K562 (cell line): ENCODE data around the gene VPS18. TPM values are rescaled to one million over a fixed set of nuclear protein-coding genes. Genes with fewer than 3 reads are reported as not detected.

Source experiments
- FOXP1 ChIP-seq: sonication (generic); formaldehyde crosslinking; IDR thresholded peaks from 2 replicates; pipeline ENCODE4 v1.8.0; 2022; ENCODE audit warnings: mild to moderate bottlenecking, missing genetic modification reagents
- KAT7 ChIP-seq: sonication (generic); formaldehyde crosslinking; IDR thresholded peaks from 2 replicates; pipeline ENCODE4 v1.8.0; 2022; ENCODE audit warnings: missing genetic modification reagents, mild to moderate bottlenecking, borderline replicate concordance
- L3MBTL2 ChIP-seq: fragments of 450-650 bp; IDR thresholded peaks from 2 replicates; pipeline ENCODE4 v1.6.1; 2016; ENCODE audit warnings: mild to moderate bottlenecking, moderate library complexity
- NRF1 ChIP-seq, 2 experiments: fragments of 450-650 bp; IDR thresholded peaks in 1 of 2; conservative IDR thresholded peaks in 1 of 2; 2 replicates each; pipeline ENCODE4 v1.6.1; 2014; ENCODE audit warnings: mild to moderate bottlenecking in 2 of 2
- PHF8 ChIP-seq: fragments of 200-600 bp; sonication (generic); IDR thresholded peaks from 2 replicates; pipeline ENCODE4 v1.6.1; 2012; ENCODE audit warnings: mixed run types, mild to moderate bottlenecking, inconsistent platforms, low read length, moderate library complexity, borderline replicate concordance
- RBM22 ChIP-seq: fragments of 200-400 bp; formaldehyde crosslinking; IDR thresholded peaks from 2 replicates; pipeline ENCODE4 v1.6.1; 2018; ENCODE audit warnings: low read length, low read depth; ENCODE audit not compliant: poor library complexity, severe bottlenecking
- ZFX ChIP-seq: sonication (generic); formaldehyde crosslinking; IDR thresholded peaks from 2 replicates; pipeline ENCODE4 v1.8.0; 2022; ENCODE audit warnings: mild to moderate bottlenecking, missing genetic modification reagents, moderate library complexity
- polyA plus RNA-seq, 8 experiments: library from polyadenylated mRNA; depleted of rRNA in 4 of 8; stranded (reverse) in 5 of 8; unstranded in 3 of 8; fragments of >200 nt; fragmentation: Nextera tagmentation in 2 of 8; fragmentation: Illumina TruSeq in 1 of 8; extraction: Ambion mirVana in 2 of 8; extraction: Trizol in 1 of 8; gene quantifications; 2 replicates each; pipeline versions ENCODE4 v1.2.1 to v1.2.3, GENCODE V29; 2011 to 2014; ENCODE audit warnings: inconsistent platforms in 1 of 8, missing spikeins in 1 of 8
- total RNA-seq, 7 experiments: library from RNA; depleted of rRNA in 6 of 7; stranded (reverse); fragments of >200 nt in 6 of 7; fragmentation: Illumina TruSeq in 2 of 7; extraction: Trizol in 2 of 7; gene quantifications; 2 replicates each; pipeline versions ENCODE4 v1.2.1 to v1.2.3, GENCODE V29; 2011 to 2021; ENCODE audit warnings: low replicate concordance in 1 of 7
- TF ChIP-seq, protein P1 (sequence below): sonication (generic); formaldehyde crosslinking; IDR thresholded peaks from 2 replicates; pipeline ENCODE4 v1.8.0; 2022; ENCODE audit warnings: mild to moderate bottlenecking, low read depth, missing genetic modification reagents
- TF ChIP-seq, protein P2 (sequence below), 2 experiments: IDR thresholded peaks in 1 of 2; conservative IDR thresholded peaks in 1 of 2; 2 replicates each; pipeline ENCODE4 v1.6.1; 2016; ENCODE audit warnings: low read depth in 2 of 2, mild to moderate bottlenecking in 1 of 2, missing compliant biosample characterization in 1 of 2, missing genetic modification characterization in 1 of 2, moderate library complexity in 1 of 2
- TF ChIP-seq, protein P3 (sequence below): fragments of 450-650 bp; formaldehyde crosslinking; IDR thresholded peaks from 2 replicates; pipeline ENCODE4 v1.4.0; 2020; ENCODE audit warnings: mild to moderate bottlenecking, moderate library complexity

VPS18 gene
- total and polyA plus RNA-seq, 9 of the 15 experiments (the other 6 are each of a cell fraction or from before 2014, with no cell fraction given), result 0.73 to 19.9 (median 8.5) TPM

DNA sequence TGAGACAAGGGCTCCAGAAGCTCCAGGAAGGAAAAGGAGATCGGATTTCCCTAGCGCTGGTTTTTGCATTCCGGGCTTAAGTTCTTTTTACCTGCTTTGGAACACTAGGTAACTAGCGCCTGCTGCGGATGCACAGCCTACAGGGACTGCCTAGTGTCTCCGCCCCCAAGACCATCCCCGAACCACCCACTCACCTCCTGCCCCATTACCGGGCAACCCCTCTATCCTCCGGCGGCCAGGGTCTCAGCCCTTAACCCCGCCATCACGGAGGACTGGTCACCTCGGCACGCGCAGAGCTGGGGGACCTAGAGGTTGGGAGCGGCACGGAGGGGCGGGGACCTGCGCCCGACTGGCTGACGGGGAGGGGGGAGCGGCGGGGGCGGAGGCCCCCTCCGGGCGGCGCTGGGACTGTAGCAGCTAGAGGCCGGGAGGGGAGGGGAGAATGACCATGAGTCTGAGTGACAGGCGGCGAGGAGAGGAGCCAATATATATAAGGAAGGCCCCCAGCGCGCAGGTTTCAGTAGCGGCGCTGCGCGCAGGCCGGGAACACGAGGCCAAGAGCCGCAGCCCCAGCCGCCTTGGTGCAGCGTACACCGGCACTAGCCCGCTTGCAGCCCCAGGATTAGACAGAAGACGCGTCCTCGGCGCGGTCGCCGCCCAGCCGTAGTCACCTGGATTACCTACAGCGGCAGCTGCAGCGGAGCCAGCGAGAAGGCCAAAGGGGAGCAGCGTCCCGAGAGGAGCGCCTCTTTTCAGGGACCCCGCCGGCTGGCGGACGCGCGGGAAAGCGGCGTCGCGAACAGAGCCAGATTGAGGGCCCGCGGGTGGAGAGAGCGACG, 34.8 kb downstream of the VPS18 start, which contains the start of gene DLL4 (continued):
- TF ChIP-seq, protein P1, sequence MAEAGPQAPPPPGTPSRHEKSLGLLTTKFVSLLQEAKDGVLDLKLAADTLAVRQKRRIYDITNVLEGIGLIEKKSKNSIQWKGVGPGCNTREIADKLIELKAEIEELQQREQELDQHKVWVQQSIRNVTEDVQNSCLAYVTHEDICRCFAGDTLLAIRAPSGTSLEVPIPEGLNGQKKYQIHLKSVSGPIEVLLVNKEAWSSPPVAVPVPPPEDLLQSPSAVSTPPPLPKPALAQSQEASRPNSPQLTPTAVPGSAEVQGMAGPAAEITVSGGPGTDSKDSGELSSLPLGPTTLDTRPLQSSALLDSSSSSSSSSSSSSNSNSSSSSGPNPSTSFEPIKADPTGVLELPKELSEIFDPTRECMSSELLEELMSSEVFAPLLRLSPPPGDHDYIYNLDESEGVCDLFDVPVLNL (CRISPR knock-in tag), result 0 out of 2 replicates have a peak, but pooled peaks have one; percentile 43
- peak; percentile 40 for TF ChIP-seq RBM22
- TF ChIP-seq L3MBTL2, result peak; percentile 96
- TF ChIP-seq FOXP1 (CRISPR knock-in tag), result peak; percentile 95
- TF ChIP-seq KAT7, result peak; percentile 97; the same call in 1 of the 2 replicates
- peak; percentile 78 to 82 for TF ChIP-seq NRF1 (conservative IDR thresholded peaks at IDR 0.05 in 1 of 2, IDR thresholded peaks at IDR 0.05 in 1 of 2)
- TF ChIP-seq, protein P2, sequence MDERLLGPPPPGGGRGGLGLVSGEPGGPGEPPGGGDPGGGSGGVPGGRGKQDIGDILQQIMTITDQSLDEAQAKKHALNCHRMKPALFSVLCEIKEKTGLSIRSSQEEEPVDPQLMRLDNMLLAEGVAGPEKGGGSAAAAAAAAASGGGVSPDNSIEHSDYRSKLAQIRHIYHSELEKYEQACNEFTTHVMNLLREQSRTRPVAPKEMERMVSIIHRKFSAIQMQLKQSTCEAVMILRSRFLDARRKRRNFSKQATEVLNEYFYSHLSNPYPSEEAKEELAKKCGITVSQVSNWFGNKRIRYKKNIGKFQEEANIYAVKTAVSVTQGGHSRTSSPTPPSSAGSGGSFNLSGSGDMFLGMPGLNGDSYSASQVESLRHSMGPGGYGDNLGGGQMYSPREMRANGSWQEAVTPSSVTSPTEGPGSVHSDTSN (CRISPR knock-in tag; IDR thresholded peaks at IDR 0.05; ENCODE audit: low read depth), result peak; percentile 75
- TF ChIP-seq, protein P2 (tag; conservative IDR thresholded peaks at IDR 0.05; ENCODE audit: low read depth), result peak; percentile 74
- TF ChIP-seq, protein P3, sequence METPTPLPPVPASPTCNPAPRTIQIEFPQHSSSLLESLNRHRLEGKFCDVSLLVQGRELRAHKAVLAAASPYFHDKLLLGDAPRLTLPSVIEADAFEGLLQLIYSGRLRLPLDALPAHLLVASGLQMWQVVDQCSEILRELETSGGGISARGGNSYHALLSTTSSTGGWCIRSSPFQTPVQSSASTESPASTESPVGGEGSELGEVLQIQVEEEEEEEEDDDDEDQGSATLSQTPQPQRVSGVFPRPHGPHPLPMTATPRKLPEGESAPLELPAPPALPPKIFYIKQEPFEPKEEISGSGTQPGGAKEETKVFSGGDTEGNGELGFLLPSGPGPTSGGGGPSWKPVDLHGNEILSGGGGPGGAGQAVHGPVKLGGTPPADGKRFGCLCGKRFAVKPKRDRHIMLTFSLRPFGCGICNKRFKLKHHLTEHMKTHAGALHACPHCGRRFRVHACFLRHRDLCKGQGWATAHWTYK (CRISPR knock-in tag), result no peak
- peak; percentile 75; the same call in 1 of the 2 replicates for TF ChIP-seq PHF8
- TF ChIP-seq ZFX (CRISPR knock-in tag), result peak; percentile 88
